ENCODE results near the gene THEM5.
A peak's percentile ranks its signal among the peaks of the same experiment; 100 is the strongest.
"Not testable (repeated sequence)": the region's sequence is repeated elsewhere in the genome, so short reads cannot be mapped to it uniquely, and the experiment has no call there.

THEM5 gene

DNA sequence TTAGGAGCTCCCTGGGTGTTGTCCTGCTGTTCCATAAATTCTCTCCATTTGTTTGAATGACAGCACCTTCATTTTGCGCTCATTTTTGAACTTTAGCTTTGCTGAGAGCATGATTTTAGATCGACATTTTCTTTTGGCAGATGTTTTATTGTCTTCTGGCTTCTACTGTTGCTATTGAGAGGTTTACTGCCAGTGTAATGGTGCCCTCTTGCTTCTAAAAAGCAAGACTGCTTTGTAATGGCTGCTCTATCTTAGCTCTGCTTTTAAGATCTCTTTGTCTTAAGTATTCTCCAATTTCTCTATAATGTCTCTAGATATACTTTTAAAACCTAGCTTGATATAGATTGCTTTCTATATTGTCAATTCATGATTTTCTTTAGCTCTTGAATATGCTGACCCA, 28.0 kb upstream of the THEM5 start:
- no peak overlapping the region for H3K4me3 ChIP-seq (ENCODE audit: low read depth, low read length)
- TF ChIP-seq, protein P1, sequence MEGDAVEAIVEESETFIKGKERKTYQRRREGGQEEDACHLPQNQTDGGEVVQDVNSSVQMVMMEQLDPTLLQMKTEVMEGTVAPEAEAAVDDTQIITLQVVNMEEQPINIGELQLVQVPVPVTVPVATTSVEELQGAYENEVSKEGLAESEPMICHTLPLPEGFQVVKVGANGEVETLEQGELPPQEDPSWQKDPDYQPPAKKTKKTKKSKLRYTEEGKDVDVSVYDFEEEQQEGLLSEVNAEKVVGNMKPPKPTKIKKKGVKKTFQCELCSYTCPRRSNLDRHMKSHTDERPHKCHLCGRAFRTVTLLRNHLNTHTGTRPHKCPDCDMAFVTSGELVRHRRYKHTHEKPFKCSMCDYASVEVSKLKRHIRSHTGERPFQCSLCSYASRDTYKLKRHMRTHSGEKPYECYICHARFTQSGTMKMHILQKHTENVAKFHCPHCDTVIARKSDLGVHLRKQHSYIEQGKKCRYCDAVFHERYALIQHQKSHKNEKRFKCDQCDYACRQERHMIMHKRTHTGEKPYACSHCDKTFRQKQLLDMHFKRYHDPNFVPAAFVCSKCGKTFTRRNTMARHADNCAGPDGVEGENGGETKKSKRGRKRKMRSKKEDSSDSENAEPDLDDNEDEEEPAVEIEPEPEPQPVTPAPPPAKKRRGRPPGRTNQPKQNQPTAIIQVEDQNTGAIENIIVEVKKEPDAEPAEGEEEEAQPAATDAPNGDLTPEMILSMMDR (IDR thresholded peaks at IDR 0.05; ENCODE audit: control insufficient read depth, extremely low read depth, insufficient read depth) = peak; percentile 21; the same call in 1 of the 2 replicates
- no peak for DNase-seq (ENCODE audit: low read depth)

DNA sequence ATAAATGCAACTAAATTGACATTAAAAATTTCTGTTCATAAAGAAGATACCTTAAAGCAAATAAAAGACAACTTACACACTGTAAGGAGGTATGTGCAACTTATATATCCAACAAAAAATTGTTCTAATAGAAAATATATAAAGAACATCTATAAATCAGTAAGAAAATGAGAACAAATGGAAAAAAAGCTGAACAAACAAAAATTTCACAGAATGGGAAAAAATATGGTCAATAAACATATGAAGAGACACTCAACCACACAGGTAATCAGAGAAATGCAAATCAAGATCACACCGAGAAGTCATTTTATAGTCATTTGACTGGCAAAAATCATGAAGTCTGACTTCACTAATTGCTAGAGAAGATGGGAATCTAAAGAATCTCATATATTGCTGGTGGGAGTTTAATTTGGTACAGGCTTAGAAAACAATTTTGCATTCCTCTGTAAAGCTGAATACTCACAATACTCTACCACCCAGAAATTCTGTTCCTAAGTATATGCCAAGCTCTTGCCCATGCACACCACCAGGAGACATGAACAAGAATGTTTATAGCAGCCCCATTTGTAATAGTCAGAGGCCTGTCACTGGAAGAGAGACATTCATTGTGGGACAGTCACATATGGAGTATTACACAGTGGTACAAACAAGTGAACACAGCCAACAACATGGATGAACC, 22.0 kb upstream of the THEM5 start:
- TF ChIP-seq, protein P1 (IDR thresholded peaks at IDR 0.05; ENCODE audit: control insufficient read depth, extremely low read depth, insufficient read depth) = no peak
- DNase-seq (ENCODE audit: low read depth) = no peak
- no peak overlapping the region for H3K4me3 ChIP-seq (ENCODE audit: low read depth, low read length)

DNA sequence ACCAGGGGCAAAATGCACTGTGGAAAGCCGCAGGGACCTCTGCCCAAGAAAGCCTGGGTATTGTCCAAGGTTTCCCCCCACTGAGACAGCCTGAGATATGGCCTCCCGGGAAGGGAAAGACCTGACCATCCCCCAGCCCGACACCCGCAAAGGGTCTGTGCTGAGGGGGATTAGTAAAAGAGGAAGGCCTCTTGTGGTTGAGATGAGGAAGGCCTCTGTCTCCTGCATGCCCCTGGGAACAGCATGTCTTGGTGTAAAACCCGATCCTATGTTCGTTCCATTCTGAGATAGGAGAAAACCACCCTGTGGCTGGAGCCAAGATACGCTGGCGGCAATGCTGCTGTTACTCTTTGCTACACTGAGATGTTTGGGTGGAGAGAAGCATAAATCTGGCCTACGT, 19.3 kb upstream of the THEM5 start:
- H3K4me3 ChIP-seq (ENCODE audit: low read depth, low read length) = not testable (repeated sequence)

DNA sequence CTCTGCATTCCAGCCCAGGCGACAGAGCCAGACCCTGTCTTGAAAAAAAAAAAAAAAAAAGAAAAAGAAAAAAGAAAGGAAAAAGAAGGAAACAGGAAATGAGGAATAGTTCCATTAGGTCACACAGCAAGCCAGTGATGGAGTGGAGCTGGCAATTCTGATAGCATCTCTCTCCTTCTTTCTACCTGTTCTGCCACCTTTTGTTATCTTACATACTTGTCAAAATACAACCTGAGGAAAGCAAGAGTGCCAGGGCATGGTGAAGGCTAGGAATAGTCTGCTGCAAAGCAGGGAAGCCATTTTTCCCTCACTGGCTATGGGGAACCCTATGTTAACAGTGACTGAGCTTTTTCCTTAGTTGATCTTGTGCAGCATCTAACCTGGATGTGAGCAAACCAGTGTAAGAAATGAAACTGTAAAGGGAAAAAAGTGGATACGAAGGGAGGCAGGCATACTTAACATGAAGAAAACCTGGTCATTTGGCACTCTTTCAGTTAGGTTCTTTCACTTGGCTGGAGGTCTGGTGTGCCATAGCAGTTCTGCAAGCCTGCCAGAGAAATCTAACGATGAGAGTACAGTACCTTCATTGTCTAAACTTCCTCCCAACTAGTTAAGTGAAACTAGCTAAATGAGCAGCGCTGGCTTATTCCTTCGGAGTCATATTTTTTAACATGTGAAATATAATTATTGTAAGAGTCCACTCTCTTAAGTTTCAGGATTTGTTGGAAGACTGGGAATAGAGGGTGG, 17.9 kb upstream of the THEM5 start:
- TF ChIP-seq, protein P1 (IDR thresholded peaks at IDR 0.05; ENCODE audit: control insufficient read depth, extremely low read depth, insufficient read depth) = no peak
- no peak for DNase-seq (ENCODE audit: low read depth)
- H3K4me3 ChIP-seq (ENCODE audit: low read depth, low read length) = no peak overlapping the region

More for the DNA sequence above, 19.3 kb upstream of the THEM5 start:
- not testable (repeated sequence) for DNase-seq (ENCODE audit: low read depth)

DNA sequence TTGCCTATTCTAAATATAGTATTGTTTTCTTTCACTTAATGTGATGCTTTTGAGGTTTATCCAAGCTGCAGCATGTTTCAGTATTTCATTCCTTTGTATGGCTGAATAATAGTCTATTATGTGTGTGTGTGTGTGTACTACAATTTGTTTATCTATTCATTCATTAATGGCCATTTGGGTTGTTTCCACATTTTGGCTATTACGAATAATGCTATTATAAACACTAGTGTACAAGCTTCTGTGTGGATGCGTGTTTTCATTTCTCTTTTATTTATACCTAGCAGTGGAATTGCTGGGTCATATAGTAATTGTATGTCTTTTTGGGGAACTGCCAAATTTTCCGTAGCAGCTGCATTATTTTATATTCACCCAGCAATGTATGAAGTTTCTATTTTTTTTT, 15.0 kb upstream of the THEM5 start:
- TF ChIP-seq, protein P1 (IDR thresholded peaks at IDR 0.05; ENCODE audit: control insufficient read depth, extremely low read depth, insufficient read depth) = no peak
- no peak overlapping the region for H3K4me3 ChIP-seq (ENCODE audit: low read depth, low read length)
- DNase-seq (ENCODE audit: low read depth) = no peak

DNA sequence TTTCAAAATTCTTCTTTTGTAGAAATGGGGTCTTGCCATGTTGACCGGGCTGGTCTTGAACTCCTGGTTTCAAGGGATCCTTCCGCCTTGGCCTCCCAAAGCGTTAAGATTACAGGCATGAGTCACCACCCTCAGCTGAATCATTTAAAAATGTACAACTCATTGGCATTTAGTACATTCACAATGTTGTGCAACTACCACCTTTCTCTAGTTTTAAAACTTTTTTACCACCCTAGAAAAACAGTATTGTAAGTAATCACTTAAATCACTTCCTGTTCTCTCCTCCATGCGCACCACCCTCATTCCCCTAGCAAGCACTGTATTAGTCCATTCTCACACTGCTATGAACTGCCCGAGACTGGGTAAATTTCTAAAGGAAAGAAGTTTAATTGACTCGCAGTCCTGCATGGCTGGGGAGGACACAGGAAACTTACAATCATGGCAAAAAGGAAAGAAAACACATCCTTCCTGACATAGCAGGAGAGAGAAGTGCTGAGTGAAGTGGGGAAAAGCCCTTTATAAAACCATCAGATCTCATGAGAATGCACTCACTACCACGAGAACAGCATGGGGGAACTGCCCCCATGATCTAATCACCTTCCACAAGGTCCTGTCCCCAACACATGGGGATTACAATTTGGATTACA, 14.4 kb upstream of the THEM5 start:
- no peak for DNase-seq (ENCODE audit: low read depth)
- no peak overlapping the region for H3K4me3 ChIP-seq (ENCODE audit: low read depth, low read length)
- TF ChIP-seq, protein P1 (IDR thresholded peaks at IDR 0.05; ENCODE audit: control insufficient read depth, extremely low read depth, insufficient read depth) = no peak

DNA sequence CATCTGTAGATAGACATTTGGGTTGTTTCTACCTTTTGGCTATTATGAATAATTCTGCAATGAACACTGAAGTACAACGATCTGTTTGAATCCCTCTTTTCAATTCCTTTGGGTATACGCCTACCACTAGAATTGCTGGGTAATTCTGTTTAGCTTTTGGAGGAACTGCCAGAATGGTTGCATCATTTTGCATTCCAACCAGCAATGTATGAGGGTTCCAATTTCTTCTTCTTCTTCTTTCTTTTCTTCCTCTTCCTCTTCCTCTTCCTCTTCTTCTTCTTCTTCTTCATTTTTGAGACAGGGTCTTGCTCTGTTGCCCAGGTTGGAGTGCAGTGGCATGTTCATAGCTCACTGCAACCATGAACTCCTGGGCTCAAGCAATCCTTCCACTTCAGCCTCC, 13.8 kb upstream of the THEM5 start:
- no peak overlapping the region for H3K4me3 ChIP-seq (ENCODE audit: low read depth, low read length)
- TF ChIP-seq, protein P1 (IDR thresholded peaks at IDR 0.05; ENCODE audit: control insufficient read depth, extremely low read depth, insufficient read depth) = no peak
- DNase-seq (ENCODE audit: low read depth) = no peak
